G401 (cell line): Measurements from ENCODE around the gene C4orf50. TPM values are rescaled to one million over a fixed set of nuclear protein-coding genes. Genes with fewer than 3 reads are reported as not detected.

ENCODE experiments used
- DNase-seq: peaks from one replicate; pipeline ENCODE4 v3.0.0-alpha.2; 2015; ENCODE audit warnings: low spot score
- in situ Hi-C: cut with HindIII; loops from 2 replicates; pipeline ENCODE4 v1.10.0; 2016; ENCODE audit warnings: low sequenced_read_pairs, mixed read lengths
- total RNA-seq: library from RNA; depleted of rRNA; stranded (reverse); fragments of >200 nt; shearing (Covaris generic); gene quantifications from 2 replicates; pipeline ENCODE4 v1.2.3, GENCODE V29; 2014

The C4orf50 gene
- total RNA-seq, 1 experiment from 2014 or later: not detected

DNA sequence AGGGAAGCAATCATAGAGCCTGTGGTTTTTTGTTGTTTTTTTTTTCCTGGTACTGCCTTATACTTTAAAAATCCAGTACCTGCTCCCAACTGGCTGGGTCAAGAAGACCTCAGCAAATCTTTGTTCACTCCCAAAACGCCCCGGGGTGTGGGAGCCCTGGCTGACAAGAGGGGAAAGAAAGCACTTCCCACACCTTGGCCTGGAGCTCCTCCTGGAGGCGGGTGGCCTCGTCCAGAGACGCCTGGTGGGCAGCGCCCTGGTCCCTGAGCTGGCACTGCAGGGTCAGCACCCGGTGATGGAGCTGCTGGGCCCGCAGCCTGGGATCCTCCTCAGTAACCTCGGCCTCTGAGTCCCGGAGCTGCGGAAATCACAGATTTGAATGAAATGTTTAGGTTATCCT, 38.2 kb downstream of the C4orf50 start:
- in situ Hi-C loops: no loop called here
- peak; percentile 7 for DNase-seq

DNA sequence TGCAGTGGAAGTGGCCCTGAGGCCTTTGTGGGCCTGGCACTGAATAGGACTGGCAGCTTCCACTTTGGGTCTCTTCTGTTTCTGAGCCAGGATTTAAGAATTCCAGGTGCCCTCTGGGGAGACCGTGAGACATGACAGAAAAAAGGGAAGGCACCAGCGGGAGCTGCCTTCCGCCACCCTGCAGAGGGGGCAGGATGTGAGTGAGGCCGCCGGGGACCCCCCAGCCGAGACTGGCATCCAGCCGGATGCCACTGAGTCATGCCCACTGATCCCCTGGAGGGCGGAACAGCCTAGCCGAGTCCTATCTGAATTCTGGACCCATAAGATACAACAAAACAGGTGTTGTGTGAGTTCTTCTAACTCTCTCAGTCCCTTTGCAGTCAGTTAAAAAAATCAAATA, 41.3 kb downstream of the C4orf50 start:
- DNase-seq: no peak
- in situ Hi-C loops: no loop called here

DNA sequence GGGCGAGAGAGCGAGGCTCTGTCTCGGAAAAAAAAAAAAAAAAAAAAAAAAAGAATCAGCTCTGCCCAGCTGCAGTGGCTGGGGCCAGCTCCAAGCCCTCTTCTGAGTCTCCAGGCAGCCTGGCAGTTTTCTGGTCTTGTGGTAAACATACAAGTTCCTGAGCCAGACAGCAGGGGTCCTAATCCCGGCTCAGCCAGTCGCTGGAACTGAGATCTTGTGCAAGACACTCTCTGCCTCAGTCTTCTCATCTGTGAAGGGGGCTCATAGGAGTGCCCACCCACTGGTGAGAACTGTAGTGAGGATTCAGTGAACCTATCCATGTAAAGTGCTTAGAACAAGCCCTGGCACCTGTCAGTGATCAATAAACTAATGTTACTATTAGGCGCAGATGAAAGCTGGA, 41.8 kb downstream of the C4orf50 start:
- in situ Hi-C loops: no loop called here
- DNase-seq: no peak

DNA sequence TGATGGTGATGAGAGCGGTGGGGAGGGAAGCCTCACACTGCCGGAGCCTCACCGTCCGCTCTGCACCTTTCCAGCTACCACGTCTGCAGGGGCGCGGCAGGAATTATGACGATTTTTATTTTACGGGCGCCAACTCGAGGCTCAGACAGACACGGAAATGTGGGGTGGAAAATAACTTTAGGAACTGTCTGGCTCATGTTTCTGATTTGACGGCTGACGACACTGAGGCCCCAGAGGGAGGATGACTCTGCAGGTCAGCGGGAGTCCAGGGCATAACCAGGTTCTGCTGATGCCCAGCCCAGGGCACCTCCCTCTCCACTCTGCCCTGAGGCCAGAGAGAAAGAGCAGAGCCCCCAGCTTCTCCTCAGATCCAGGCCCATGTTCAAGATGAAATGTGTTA, 43.9 kb downstream of the C4orf50 start:
- no peak for DNase-seq
- in situ Hi-C loops: no loop called here

DNA sequence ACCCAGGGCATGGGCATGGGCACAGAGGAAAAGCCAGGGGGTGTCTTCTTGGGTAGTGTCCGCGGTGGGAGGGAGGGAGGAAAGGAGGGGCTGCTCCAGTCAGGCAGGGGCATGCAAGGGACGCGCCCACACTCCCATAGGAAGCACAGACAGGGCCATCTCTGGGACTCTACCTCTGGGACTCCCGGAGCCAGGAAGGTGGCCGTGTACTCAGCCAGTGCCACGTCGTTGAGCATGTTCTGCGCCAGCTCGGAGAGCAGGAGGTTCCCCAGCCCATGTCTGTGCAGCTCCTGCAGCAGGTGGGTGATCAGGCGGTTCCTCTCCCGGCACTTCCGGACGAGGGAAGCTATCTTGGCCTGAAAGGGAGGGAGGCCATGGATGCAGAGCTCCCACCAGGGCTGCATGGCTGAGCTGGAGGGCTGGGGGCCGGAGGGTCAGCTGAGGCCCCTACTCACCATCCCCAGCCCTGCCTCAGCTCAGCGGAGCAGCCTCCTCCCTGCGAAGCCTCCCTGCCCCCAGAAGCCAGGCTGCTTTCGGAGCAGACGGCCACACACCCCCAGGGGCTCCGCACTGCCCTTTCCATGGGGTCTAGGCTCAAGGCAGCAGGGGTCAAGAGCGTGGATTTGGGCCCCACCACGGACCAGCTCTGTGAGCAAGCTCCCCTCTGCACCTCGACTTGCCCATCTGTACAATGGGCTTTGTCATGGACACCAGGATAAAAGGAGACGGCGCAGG, 44.6 kb downstream of the C4orf50 start:
- in situ Hi-C loops: no loop called here
- DNase-seq: no peak

DNA sequence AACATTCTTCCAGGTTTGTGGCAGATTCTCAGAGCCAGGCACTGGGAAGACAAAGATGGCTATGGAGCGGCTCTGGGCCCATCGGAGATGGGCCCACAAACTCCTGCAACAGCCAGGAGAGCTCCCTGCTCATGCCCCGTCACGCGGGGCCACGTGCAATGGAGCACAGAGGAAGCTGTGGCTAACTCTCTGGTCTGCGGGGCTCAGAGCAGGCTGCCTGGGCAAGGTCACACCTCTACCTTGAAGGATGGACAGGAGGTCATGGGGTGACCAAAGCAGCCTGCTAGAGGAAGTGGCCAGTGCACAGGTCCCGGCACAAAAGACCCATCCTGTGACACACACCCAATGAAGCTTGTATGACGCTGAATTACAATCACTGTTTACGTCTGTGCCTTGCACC, 45.2 kb downstream of the C4orf50 start:
- DNase-seq: no peak
- in situ Hi-C loops: no loop called here

DNA sequence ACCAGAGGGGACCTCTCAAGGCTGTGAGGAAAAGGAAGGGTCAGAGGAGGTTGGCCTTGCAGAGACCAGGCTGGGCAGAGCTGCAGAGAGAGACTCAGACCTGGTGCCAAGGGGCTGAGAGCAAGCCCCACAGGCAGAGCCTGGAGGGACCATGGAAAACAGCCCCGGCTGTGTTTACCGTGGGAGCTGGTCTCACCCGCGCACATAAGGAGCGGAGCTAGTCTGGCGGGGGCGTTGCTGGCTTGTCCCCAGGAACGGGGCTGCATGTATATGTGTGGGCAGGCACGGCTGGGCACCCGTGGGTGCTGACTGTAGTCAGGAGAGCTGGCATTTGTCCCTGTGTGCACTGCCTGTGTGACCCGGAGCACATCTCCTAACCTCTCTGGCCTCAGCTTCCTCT, 45.7 kb downstream of the C4orf50 start:
- in situ Hi-C loops: no loop called here
- no peak for DNase-seq

DNA sequence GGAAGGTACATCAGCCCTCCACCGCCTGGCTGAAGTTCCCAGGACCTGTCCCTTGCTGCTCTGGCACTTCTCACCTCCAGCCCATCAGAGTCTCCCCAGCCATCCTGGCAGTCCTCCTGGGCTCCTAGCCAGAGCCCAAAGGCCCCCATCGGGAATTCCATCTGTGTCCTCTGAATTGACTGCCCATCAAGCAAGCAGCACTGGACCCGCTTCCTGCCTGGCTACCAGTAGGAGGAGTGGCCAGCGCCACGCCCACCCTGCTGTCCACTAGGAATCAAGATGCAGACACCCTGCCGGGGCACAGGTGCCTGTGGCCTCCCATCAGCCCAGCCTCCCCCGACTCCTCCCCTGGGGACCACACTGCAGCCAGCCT, 47.2 kb downstream of the C4orf50 start:
- in situ Hi-C loops: no loop called here
- DNase-seq: peak; percentile 94

DNA sequence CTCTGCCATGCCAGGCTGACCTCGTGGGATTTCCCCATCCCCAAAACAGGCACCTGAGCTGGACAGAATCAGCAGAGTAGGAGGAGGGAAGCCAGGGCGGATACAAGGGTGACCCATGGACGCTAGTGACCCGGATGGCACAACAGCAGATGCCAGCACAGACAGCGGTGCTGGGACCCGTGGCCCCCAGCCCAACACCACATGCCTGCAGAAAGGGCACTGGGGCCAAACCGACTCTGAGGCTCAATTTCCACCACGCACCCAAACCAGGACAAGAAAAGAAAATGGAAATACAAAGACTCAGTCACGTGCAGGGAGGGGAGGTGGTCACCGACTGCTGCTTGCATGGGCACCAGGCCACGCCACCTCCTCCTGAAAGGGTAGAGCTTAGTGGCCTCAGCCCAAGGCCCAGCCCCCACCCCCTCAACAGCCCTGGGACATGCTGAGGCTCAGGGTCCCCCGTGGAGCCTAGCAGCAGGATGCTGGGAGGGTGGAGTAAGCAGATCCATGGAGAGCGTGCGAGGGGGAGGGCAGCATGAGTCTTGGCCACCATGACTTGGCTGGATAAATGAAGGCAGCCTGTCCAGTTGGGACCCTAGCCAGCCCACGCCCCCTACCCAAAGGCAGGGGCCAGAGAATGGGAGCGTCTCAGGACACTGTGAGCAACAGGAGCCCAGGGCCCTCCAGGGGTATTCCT, 47.7 kb downstream of the C4orf50 start:
- DNase-seq: no peak
- in situ Hi-C loops: no loop called here

DNA sequence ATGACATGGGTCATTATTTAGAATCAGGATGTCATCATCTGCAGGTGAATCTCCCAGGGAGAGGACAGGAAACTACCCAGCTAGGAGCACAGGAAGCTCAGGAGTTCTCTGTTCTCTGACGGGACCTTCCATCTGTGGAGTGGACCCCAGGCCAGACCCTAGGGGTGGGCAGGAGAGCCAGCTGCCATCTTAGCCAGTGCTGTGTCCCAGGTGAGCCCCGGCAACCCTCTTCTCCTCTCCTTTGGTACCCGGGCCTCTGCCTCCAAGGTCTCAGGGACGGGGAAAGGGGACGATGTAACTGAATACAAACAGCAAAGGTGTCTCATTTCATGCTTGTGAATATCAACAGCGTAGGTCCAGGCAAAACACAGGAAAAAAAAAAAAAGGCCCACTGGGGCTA, 48.5 kb downstream of the C4orf50 start:
- in situ Hi-C loops: no loop called here
- DNase-seq: peak; percentile 8

DNA sequence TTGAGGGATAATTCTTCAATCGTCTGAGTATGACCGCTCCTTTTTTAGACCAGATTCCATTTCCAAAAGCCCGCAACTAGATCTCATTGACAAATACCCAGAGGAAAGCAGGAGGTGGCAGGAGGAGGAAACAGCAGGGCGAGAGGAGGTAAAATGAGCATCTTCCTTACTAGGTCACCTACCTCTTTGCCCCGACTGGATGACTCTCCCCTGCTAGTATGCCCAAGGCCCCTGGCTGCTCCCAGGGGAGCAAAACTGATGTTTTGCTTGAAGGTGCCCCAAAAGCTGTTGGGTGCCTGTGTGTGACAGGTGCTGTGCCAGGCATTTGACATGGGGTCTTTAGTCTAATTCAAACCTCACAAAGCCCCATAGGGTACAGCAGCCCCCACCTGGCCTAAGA, 48.9 kb downstream of the C4orf50 start:
- peak; percentile 25 for DNase-seq
- in situ Hi-C loops: no loop called here

DNA sequence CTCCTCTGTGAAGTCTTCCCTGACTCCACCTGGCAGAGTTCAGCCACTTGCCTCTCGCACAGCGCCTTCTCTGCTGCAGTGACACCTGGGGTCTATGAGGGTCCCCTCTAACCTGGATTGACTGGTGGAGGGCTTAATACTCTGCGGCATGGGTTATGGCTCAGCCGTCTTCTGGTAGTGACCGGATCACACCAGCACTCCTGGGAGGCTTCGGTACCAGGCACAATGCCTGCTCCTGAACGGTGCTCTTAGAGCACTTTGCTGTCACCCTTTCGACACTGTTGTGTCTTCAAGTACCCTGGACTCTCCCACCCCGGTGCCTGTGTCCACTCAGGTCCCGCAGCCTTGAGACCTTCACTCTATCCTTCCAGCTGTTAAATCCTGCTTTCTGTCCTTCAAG, 50.0 kb downstream of the C4orf50 start:
- DNase-seq: no peak
- in situ Hi-C loops: no loop called here

DNA sequence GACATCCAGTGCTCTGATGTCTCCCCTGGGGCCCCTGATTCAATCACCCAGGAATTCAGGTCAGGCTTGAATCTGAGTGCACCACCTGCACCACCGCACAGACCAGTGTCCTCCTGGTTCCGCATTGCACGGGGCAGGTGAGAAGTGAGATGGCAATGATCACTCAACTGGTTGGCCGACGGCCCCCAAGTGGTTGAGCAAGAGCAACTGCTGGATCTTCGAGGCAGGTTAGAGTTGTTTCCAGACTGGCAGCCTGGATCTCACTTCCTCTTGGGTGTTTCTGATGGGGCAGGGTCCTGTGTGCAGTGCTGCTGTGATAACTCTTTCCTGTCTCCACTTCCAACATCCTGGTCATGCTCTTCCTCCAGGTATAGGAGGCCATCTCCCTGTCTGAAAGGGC, 50.4 kb downstream of the C4orf50 start:
- DNase-seq: no peak
- in situ Hi-C loops: no loop called here

DNA sequence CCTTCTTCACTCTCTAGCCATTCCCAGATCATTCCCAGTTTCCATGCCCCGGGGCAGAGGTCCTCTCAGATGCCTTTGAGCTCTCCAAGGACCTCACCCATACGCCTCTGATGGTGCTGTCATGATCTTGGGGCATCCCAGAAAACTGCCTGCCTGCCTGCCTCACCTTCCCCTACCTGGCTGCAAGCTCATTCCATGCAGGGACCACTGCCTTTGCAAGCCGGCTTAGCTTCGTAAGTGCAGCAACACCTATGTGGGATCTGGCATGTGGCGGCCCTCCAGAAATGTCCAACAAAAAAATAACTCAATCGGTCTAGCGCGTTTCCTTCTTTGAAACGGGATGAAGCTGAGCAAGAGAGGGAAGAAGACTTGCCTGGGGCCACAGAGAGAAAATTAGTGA, 53.0 kb downstream of the C4orf50 start:
- in situ Hi-C loops: no loop called here
- DNase-seq: no peak

DNA sequence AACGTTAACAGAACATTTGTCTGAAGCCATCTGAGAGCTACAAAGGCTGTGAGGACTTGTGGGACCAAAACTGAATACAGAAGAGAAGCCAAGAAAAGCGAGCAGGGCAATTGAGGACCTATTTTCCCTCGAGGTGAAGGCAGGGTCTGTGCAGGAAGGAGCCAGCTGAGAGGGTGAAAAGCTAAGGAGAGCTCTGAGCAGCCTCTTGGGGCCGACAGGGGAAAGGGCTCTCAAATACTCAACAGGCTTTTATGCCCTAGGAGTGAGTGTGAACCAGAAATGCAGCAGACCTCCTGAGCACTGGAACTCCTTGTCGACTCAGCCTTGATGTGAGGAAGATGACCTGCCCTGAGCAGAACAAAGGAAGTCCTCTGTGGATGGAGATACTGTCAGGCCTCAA, 54.2 kb downstream of the C4orf50 start:
- DNase-seq: no peak
- in situ Hi-C loops: no loop called here

DNA sequence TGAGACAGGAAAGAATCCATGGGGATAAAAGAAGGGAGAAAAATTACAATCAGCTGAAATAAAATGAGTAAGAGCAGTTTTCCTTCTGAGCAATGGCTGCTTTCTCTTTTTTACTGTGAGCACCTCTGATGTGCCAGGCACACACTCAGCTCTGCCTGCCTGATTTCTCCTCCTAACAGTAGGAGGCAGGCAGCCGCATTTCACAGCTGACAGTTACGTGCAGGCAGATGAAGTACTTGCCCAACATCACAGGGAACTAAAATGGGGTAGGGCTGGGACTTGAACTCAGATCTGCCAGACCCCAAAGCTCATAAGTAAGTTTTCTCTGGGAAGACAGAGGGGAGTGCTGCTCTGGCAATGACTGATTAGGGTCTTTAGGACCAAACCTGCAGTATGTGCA, 54.6 kb downstream of the C4orf50 start:
- in situ Hi-C loops: no loop called here
- DNase-seq: no peak

DNA sequence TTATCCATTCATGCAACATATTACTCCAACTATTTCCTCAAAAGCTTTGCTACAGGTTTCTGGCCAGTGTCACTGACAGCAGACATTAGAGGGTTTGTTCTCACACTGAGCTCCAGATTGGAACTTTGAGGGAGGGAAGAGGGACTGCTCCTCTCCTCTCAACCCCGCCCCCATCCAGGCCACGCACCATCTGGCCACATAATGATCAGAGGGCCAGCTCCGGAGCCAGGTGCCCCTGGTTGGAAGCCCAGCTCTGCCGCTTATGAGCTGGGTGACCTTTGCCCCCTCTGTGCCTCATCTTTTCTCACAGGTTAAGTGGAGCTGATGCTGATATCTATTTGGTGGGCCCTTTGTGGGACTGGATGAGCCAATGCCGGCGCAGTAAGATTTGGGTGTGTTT, 55.8 kb downstream of the C4orf50 start:
- DNase-seq: peak; percentile 74
- in situ Hi-C loops: no loop called here

DNA sequence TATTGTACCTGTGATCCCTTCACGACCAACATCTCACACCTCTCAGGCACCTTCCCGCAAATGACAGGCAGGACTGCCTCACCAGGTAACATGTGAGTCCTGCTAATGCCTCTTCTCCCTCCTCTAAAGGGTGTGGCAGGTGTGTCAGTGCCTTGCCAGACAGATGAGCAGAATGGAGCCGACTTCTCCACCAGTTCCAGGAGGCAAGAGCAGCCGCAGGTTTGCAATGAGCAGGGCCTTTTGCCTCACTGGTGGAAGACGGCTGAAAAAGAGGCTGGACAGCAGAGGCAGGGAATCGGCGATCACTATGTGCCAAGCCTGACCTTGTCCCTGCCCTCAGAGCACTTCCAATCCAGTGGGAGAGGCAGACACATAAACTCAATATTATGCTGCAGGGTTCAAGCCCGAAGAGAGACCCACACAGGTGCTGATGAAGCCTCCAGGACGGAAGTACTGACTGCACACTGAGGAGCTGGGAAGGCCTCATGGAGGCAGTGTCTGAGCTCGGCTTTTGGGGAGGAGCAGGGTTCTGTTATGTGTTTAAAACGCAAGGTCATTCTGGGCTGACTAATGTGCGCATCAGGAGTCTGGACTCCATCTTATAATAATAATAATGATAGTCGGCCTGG, 57.9 kb downstream of the C4orf50 start:
- in situ Hi-C loops: no loop called here
- no peak for DNase-seq

DNA sequence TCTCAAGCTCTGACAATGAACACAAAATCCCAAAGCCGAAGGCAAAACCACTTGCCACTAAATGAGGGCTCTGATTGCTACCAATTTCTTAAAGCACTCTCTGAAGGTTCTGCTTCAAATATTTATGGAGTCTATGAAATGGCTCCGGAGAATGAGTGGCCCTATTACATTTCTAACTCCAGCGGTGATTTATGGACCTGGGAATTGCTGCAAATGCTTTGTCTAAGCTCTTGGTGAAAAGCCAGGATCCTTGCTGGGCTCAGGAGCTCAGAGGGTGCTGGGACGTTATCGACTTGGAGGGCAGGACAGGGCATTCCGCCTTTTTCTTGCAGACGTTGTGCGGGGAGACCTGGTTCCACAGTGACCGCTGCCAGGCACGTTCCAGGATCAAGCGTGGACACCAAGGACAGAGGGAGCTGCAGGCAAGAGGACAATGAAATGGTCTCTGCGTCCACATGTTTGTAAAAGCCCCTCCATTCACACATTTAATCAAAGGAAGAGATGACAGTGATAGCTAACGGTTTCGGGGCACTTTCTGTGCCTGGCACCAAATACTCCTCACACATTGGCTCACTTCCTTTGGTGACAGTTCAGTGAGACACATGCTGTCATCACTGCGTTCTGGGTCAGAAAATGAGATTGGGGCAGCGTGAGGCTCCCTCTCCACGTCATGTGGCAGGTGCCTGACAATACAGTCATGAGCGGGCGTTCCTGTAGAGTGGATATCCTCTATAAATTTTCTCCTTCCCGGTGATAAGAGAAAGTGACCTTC, 58.8 kb downstream of the C4orf50 start:
- in situ Hi-C loops: no loop called here
- no peak for DNase-seq

DNA sequence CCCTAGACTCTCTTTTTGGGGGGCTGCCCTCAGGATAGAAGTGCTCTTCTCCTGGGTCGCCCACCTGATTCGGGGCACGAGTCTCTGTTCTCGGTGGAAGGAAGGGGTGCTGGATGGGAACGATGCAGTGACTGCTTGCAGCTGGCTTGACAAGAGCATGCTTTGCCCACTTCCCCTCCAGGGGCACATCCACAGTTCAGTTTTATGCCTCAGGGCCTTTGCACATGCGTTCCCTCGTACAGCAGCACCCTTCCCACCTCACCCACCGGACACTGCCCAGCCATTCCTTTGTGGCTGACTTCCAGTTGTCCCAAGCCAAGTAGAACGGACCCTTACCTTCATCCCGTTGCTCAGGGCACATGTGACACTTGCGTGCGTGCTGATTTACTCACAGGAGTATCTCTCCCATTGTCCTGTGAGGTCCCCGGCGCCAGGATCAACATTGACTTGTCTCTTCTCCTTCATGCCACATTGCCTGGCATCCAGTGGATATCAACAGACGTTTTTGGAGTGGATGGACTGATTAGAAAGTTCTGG, 60.0 kb downstream of the C4orf50 start:
- no peak for DNase-seq
- in situ Hi-C loops: no loop called here
